Uterus (tissue), 4 donors: ENCODE measurements around the gene ATP11A. TPM values are rescaled to one million over a fixed set of nuclear protein-coding genes. Genes with fewer than 3 reads are reported as not detected.

Experiments used
- DNase-seq, 2 donors: peaks; one replicate each; pipeline ENCODE4 v3.0.0-alpha.2; 2019 to 2020
- H3K27ac ChIP-seq, 2 donors: fragments of 200-600 bp; sonication (generic); 1 replicate in 1 of 2; 2 replicates in 1 of 2; pipeline ENCODE4 v1.5.1; 2016 to 2018
- H3K27me3 ChIP-seq, 2 donors: fragments of 200-600 bp; sonication (generic); one replicate each; pipeline ENCODE4 v1.5.1; 2018 to 2019; ENCODE audit warnings: control low read depth in 1 of 2
- H3K36me3 ChIP-seq, 2 donors: fragments of 200-600 bp; sonication (generic); one replicate each; pipeline ENCODE4 v1.5.1; 2019; ENCODE audit warnings: control low read depth in 1 of 2
- H3K4me1 ChIP-seq, 2 donors: fragments of 200-600 bp; sonication (generic); one replicate each; pipeline ENCODE4 v1.5.1; 2018 to 2019; ENCODE audit warnings: control low read depth in 1 of 2
- H3K4me3 ChIP-seq, 2 donors: fragments of 200-600 bp; sonication (generic); 1 replicate in 1 of 2; 2 replicates in 1 of 2; pipeline ENCODE4 v1.5.1; 2018 to 2019; ENCODE audit warnings: mild to moderate bottlenecking in 1 of 2
- H3K9me3 ChIP-seq, 2 donors: fragments of 200-600 bp; sonication (generic); one replicate each; pipeline ENCODE4 v1.5.1; 2019; ENCODE audit warnings: control low read depth in 1 of 2
- CTCF ChIP-seq, 4 experiments: fragments of 200-600 bp in 2 of 4; fragments of 450-650 bp in 2 of 4; sonication (generic) in 2 of 4; IDR thresholded peaks; one replicate each; pipeline ENCODE4 v1.5.1; 2016 to 2019; ENCODE audit warnings: antibody characterized with exemption in 4 of 4, mild to moderate bottlenecking in 2 of 4, moderate library complexity in 1 of 4
- POLR2A ChIP-seq, 2 donors: fragments of 450-650 bp; IDR thresholded peaks; one replicate each; pipeline ENCODE4 v1.6.1; 2016; ENCODE audit warnings: antibody characterized with exemption in 2 of 2, mild to moderate bottlenecking in 1 of 2, moderate library complexity in 1 of 2
- intact Hi-C: fragments of 100-400 bp; cut with DNase I; formaldehyde crosslinking; loops from one replicate; pipeline ENCODE4 v1.15.1; 2023; ENCODE audit warnings: low total_unique reads
- total RNA-seq, 4 donors: library from RNA; depleted of rRNA in 3 of 4; stranded (reverse); fragments of >200 nt in 3 of 4; gene quantifications; one replicate each; pipeline versions ENCODE4 v1.1.0 to v1.2.4, GENCODE V29; 2014 to 2023
- donor health status: DM: yes; HTN: yes; CAD: no.

Gene ATP11A
- total RNA-seq, 4 donors from 2014 or later, result 12.8 to 149 (median 22.8) TPM

GRCh38 chr13:112877539-112877938 is 187.7 kb downstream of the ATP11A start:
- H3K9me3 ChIP-seq, result no peaks in the 10 kb centered on the region
- no peaks in the 10 kb centered on the region for H3K27me3 ChIP-seq
- TF ChIP-seq POLR2A (IDR thresholded peaks at IDR 0.05), result no peak
- no peak for TF ChIP-seq CTCF (IDR thresholded peaks at IDR 0.05)
- intact Hi-C loops, result loop anchor here (5.0 kb wide), 1 partner anchor 235 kb away; no protein-coding TSS in a partner anchor
- no peaks in the 10 kb centered on the region for H3K36me3 ChIP-seq
- DNase-seq, result no peak
- H3K4me1 ChIP-seq, result no peaks in the 10 kb centered on the region
- H3K27ac ChIP-seq, result no peak overlapping the region
- H3K4me3 ChIP-seq, result no peak overlapping the region

- no peak overlapping the region for H3K4me3 ChIP-seq
- no peaks in the 10 kb centered on the region for H3K27me3 ChIP-seq
- intact Hi-C loops, result loop anchor here (5.0 kb wide), 1 partner anchor 236 kb away; no protein-coding TSS in a partner anchor
- H3K4me1 ChIP-seq, result no peaks in the 10 kb centered on the region
- no peak for TF ChIP-seq CTCF (IDR thresholded peaks at IDR 0.05)
- no peak for TF ChIP-seq POLR2A (IDR thresholded peaks at IDR 0.05)
- H3K27ac ChIP-seq, result no peak overlapping the region
- no peaks in the 10 kb centered on the region for H3K36me3 ChIP-seq
- no peak for DNase-seq
- no peaks in the 10 kb centered on the region for H3K9me3 ChIP-seq
These were observed 188.4 kb downstream of the ATP11A start for GRCh38 chr13:112877976-112878955.

GRCh38 chr13:112879283-112879833 is 189.5 kb downstream of the ATP11A start:
- no peaks in the 10 kb centered on the region for H3K4me1 ChIP-seq
- no peaks in the 10 kb centered on the region for H3K36me3 ChIP-seq
- H3K4me3 ChIP-seq, result no peak overlapping the region
- intact Hi-C loops, result loop anchor here (5.0 kb wide), 1 partner anchor 237 kb away; no protein-coding TSS in a partner anchor
- TF ChIP-seq POLR2A (IDR thresholded peaks at IDR 0.05), result no peak
- no peak for TF ChIP-seq CTCF (IDR thresholded peaks at IDR 0.05)
- DNase-seq, result no peak
- H3K27ac ChIP-seq, result no peak overlapping the region
- H3K9me3 ChIP-seq, result no peaks in the 10 kb centered on the region
- no peaks in the 10 kb centered on the region for H3K27me3 ChIP-seq

GRCh38 chr13:112880221-112880641 is 190.4 kb downstream of the ATP11A start:
- Histone ChIP-seq H3K27ac (no peak overlapping the region), H3K9me3 (no peaks in the 10 kb centered on the region), H3K27me3 (no peaks in the 10 kb centered on the region), H3K36me3 (no peaks in the 10 kb centered on the region), H3K4me1 (no peaks in the 10 kb centered on the region), H3K4me3 (no peak overlapping the region)
- TF ChIP-seq CTCF (IDR thresholded peaks at IDR 0.05) (no peak), POLR2A (IDR thresholded peaks at IDR 0.05) (no peak)
- intact Hi-C loops, result no loop called here
- DNase-seq, result no peak
